ENCODE measurements around the gene TERT.

Gene TERT

DNA sequence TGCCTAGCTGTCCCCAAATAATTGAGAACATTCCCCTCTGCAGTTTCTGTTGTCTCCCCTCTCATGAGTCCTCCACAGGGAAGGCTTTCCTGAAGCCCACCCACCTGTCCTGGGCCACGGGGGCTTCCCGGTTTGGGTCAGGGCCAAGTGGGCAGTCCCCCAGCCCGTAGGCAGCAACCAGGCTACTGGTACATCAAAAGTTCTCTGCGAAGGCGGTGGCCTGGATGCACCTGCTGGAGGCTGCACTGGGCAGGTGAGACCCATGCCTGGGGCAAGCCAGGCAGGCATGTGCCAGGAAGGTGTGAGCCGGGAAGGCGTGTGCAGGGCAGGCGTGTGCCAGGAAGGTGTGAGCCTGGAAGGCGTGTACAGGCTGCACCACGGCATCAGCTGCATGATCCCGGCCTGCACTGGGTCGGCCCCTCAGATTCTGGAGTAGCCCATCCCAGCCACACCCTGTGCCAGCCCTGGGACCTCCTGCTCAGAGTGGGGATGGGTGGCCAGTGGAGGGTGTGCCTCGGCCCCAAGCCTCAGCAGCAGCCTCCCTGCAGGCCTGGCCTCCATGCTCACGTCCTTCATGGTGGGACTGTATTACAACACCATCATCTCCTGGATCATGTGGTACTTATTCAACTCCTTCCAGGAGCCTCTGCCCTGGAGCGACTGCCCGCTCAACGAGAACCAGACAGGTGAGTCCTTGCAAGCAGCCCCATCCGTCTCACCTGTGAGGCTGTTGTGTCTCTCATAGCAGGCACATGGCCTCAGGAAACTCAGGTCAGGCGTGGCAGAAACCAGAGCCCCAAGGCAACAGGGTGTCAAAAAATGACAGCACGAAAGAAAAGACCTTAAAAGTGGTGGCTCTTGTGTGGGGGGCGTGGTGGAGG, 84.7 kb downstream of the TERT start:
- H3K27me3 ChIP-seq (ENCODE audit: insufficient read depth, low read length, poor library complexity), result no peaks in the 10 kb centered on the region
- no peaks in the 10 kb centered on the region for H3K4me1 ChIP-seq (ENCODE audit: insufficient read depth, low read length)
- no peaks in the 10 kb centered on the region for H3K9me3 ChIP-seq (ENCODE audit: insufficient read depth, low read length, severe bottlenecking)
- no peak overlapping the region for H3K4me2 ChIP-seq (ENCODE audit: insufficient read depth, low read length)
- H3K9ac ChIP-seq (ENCODE audit: low read depth, low read length), result no peak overlapping the region
- H3K4me3 ChIP-seq (ENCODE audit: low read depth in 1 of 2, low read length in 2 of 2), result no peak overlapping the region
- H3K79me2 ChIP-seq (ENCODE audit: insufficient read depth, low read length), result no peaks in the 10 kb centered on the region
- no peak for ATAC-seq (ENCODE audit: insufficient read depth, low read depth)
- H3K27ac ChIP-seq (ENCODE audit: low read length), result no peak overlapping the region
- H3K36me3 ChIP-seq (ENCODE audit: insufficient read depth, low read length), result no peaks in the 10 kb centered on the region
- no peak for TF ChIP-seq EZH2 (IDR thresholded peaks at IDR 0.05; ENCODE audit: borderline replicate concordance, low read depth, low read length, severe bottlenecking)
- TF ChIP-seq, protein P1, sequence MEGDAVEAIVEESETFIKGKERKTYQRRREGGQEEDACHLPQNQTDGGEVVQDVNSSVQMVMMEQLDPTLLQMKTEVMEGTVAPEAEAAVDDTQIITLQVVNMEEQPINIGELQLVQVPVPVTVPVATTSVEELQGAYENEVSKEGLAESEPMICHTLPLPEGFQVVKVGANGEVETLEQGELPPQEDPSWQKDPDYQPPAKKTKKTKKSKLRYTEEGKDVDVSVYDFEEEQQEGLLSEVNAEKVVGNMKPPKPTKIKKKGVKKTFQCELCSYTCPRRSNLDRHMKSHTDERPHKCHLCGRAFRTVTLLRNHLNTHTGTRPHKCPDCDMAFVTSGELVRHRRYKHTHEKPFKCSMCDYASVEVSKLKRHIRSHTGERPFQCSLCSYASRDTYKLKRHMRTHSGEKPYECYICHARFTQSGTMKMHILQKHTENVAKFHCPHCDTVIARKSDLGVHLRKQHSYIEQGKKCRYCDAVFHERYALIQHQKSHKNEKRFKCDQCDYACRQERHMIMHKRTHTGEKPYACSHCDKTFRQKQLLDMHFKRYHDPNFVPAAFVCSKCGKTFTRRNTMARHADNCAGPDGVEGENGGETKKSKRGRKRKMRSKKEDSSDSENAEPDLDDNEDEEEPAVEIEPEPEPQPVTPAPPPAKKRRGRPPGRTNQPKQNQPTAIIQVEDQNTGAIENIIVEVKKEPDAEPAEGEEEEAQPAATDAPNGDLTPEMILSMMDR (IDR thresholded peaks at IDR 0.05; ENCODE audit: borderline replicate concordance, extremely low read depth, low read length, poor library complexity, severe bottlenecking), result no peak
- DNase-seq, result no peak
- no peaks in the 10 kb centered on the region for H4K20me1 ChIP-seq (ENCODE audit: insufficient read depth, low read length)
- no peak overlapping the region for H2AFZ ChIP-seq (ENCODE audit: low read depth, low read length)

DNA sequence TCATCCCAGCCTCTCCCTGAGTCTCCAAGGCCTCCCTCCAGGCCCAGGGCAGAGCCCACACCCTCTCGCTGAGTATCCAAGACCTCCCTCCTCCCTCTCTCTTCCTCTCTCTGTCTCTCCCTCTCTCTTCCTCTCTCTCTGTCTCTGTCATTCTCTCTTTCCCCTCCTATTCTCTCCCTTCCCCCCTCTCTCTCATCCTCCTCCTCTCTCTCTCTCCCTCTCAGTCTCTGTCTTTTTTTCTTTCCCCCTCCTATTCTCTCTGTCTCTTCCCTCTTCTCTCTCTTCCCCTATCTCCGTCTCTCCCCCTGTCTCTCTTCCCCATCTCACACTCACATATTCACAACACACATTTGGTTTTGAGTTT, 85.4 kb downstream of the TERT start:
- ATAC-seq (ENCODE audit: insufficient read depth, low read depth), result no peak; the same call in 2 of the 3 replicates
- H3K4me1 ChIP-seq (ENCODE audit: insufficient read depth, low read length), result no peaks in the 10 kb centered on the region
- H3K79me2 ChIP-seq (ENCODE audit: insufficient read depth, low read length), result no peaks in the 10 kb centered on the region

DNA sequence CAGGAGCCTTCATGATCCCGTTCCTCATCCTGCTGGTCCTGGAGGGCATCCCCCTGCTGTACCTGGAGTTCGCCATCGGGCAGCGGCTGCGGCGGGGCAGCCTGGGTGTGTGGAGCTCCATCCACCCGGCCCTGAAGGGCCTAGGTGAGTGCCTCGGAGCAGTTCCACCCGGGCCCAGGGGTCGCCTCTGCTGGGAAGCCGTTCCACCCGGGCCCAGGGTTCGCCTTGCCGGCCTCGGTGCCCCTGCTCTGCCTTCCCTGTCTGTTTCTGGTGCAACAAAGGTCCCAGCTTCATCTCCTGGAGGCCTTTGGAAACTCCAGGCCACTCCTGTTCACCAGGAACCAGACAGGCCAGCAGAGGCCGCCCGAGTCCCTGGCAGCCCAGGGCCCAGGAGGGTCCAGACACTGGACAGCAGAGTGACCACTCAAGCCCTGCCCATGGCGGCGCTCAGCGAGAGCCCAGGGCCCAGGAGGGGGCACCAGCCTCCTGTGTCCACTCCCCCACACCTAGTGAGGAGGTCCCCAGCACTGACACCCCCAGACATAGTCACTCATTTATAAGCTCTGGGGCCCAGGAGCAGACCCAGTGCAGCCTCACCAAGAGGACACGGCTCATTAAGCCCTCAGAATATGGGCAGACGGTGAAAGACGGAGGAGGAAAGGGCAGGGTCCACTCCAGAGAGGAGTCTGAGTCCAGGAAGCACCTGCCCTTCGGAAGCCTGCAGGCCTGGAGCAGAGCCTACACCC, 86.0 kb downstream of the TERT start:
- TF ChIP-seq, protein P1 (IDR thresholded peaks at IDR 0.05; ENCODE audit: borderline replicate concordance, extremely low read depth, low read length, poor library complexity, severe bottlenecking), result no peak
- no peak for TF ChIP-seq EZH2 (IDR thresholded peaks at IDR 0.05; ENCODE audit: borderline replicate concordance, low read depth, low read length, severe bottlenecking)
- Histone ChIP-seq H3K4me2 (ENCODE audit: insufficient read depth, low read length) (no peak overlapping the region), H3K9me3 (ENCODE audit: insufficient read depth, low read length, severe bottlenecking) (no peaks in the 10 kb centered on the region), H2AFZ (ENCODE audit: low read depth, low read length) (no peak overlapping the region), H3K4me1 (ENCODE audit: insufficient read depth, low read length) (no peaks in the 10 kb centered on the region), H3K4me3 (ENCODE audit: low read depth in 1 of 2, low read length in 2 of 2) (no peak overlapping the region), H3K79me2 (ENCODE audit: insufficient read depth, low read length) (no peaks in the 10 kb centered on the region), H3K27ac (ENCODE audit: low read length) (no peak overlapping the region), H3K27me3 (ENCODE audit: insufficient read depth, low read length, poor library complexity) (no peaks in the 10 kb centered on the region), H3K36me3 (ENCODE audit: insufficient read depth, low read length) (no peaks in the 10 kb centered on the region), H3K9ac (ENCODE audit: low read depth, low read length) (no peak overlapping the region), H4K20me1 (ENCODE audit: insufficient read depth, low read length) (no peaks in the 10 kb centered on the region)
- no peak for ATAC-seq (ENCODE audit: insufficient read depth, low read depth)
- no peak for DNase-seq

More for the DNA sequence above, 85.4 kb downstream of the TERT start:
- Histone ChIP-seq H3K27ac (ENCODE audit: low read length) (no peak overlapping the region), H3K4me2 (ENCODE audit: insufficient read depth, low read length) (no peak overlapping the region), H4K20me1 (ENCODE audit: insufficient read depth, low read length) (no peaks in the 10 kb centered on the region), H3K9me3 (ENCODE audit: insufficient read depth, low read length, severe bottlenecking) (no peaks in the 10 kb centered on the region), H3K4me3 (ENCODE audit: low read depth in 1 of 2, low read length in 2 of 2) (no peak overlapping the region), H3K36me3 (ENCODE audit: insufficient read depth, low read length) (no peaks in the 10 kb centered on the region), H3K9ac (ENCODE audit: low read depth, low read length) (no peak overlapping the region), H3K27me3 (ENCODE audit: insufficient read depth, low read length, poor library complexity) (no peaks in the 10 kb centered on the region), H2AFZ (ENCODE audit: low read depth, low read length) (no peak overlapping the region)
- DNase-seq, result no peak
- TF ChIP-seq, protein P1 (IDR thresholded peaks at IDR 0.05; ENCODE audit: borderline replicate concordance, extremely low read depth, low read length, poor library complexity, severe bottlenecking), result no peak
- no peak for TF ChIP-seq EZH2 (IDR thresholded peaks at IDR 0.05; ENCODE audit: borderline replicate concordance, low read depth, low read length, severe bottlenecking)
